Keratinocyte (primary cell): ENCODE measurements around the gene NUTM2B.
"Not testable (repeated sequence)": the region's sequence is repeated elsewhere in the genome, so short reads cannot be mapped to it uniquely, and the experiment has no call there.

ENCODE experiments used
- CTCF ChIP-seq, 3 experiments: IDR thresholded peaks in 1 of 3; conservative IDR thresholded peaks in 1 of 3; optimal IDR thresholded peaks in 1 of 3; 2 replicates in 2 of 3; 3 replicates in 1 of 3; pipeline versions ENCODE3 to v1.5.1; 2011; ENCODE audit warnings: low read length in 3 of 3, mild to moderate bottlenecking in 3 of 3, moderate library complexity in 2 of 3, control low read depth in 1 of 3, inconsistent platforms in 1 of 3; ENCODE audit not compliant: insufficient read depth in 2 of 3; ENCODE audit errors: extremely low read depth in 1 of 3
- EZH2 ChIP-seq: IDR thresholded peaks from one replicate; pipeline ENCODE4 v1.6.1; 2012; ENCODE audit warnings: inconsistent platforms, mild to moderate bottlenecking, low read length, moderate library complexity

GRCh38 chr10:79687406-79688150 is 15.4 kb upstream of the NUTM2B start:
- TF ChIP-seq CTCF (optimal IDR thresholded peaks at IDR 0.05 in 1 of 3, IDR thresholded peaks at IDR 0.05 in 1 of 3, conservative IDR thresholded peaks at IDR 0.05 in 1 of 3; ENCODE audit: extremely low read depth in 1 of 3, insufficient read depth in 2 of 3, low read length in 3 of 3); EZH2: not testable (repeated sequence)
